K562 (cell line): ENCODE measurements around the gene ANKRD7. TPM values are rescaled to one million over a fixed set of nuclear protein-coding genes. Genes with fewer than 3 reads are reported as not detected.
A peak's percentile ranks its signal among the peaks of the same experiment; 100 is the strongest.

Experiments
- CBX3 ChIP-seq, 2 experiments: IDR thresholded peaks; 1 replicate in 1 of 2; 2 replicates in 1 of 2; pipeline ENCODE4 v1.6.1; 2012; ENCODE audit warnings: inconsistent platforms in 2 of 2, low read length in 2 of 2, borderline replicate concordance in 1 of 2, control low read depth in 1 of 2
- DMBX1 ChIP-seq: fragments of 250-450 bp; sonication (Bioruptor Pico); IDR thresholded peaks from 2 replicates; pipeline ENCODE4 v1.8.0; 2022; ENCODE audit warnings: inconsistent platforms, mild to moderate bottlenecking, moderate library complexity, borderline replicate concordance
- DPF2 ChIP-seq: fragments of 450-650 bp; IDR thresholded peaks from 2 replicates; pipeline ENCODE4 v1.6.1; 2016
- FOXA1 ChIP-seq: fragments of 450-650 bp; IDR thresholded peaks from 2 replicates; pipeline ENCODE4 v1.6.1; 2016; ENCODE audit warnings: mild to moderate bottlenecking, borderline replicate concordance
- GTF2E2 ChIP-seq: fragments of 200-800 bp; sonication (Bioruptor generic); IDR thresholded peaks from 2 replicates; pipeline ENCODE4 v1.6.1; 2016; ENCODE audit warnings: missing genetic modification characterization, missing compliant biosample characterization
- MTA2 ChIP-seq: fragments of 450-650 bp; IDR thresholded peaks from 2 replicates; pipeline ENCODE4 v1.6.1; 2016; ENCODE audit warnings: low read depth
- MXI1 ChIP-seq: IDR thresholded peaks from 2 replicates; pipeline ENCODE4 v1.6.1; 2011; ENCODE audit warnings: low read depth, mild to moderate bottlenecking, improper control_type of control experiment, low read length
- MYBL2 ChIP-seq, 2 experiments: fragments of 450-650 bp in 1 of 2; sonication (generic) in 1 of 2; formaldehyde crosslinking in 1 of 2; IDR thresholded peaks; 2 replicates each; pipeline versions ENCODE4 v1.6.1 to v1.8.1; 2017 to 2022; ENCODE audit warnings: borderline replicate concordance in 1 of 2, inconsistent platforms in 1 of 2, low read depth in 1 of 2, mild to moderate bottlenecking in 1 of 2, missing genetic modification reagents in 1 of 2, moderate library complexity in 1 of 2
- NCOA1 ChIP-seq: fragments of 450-650 bp; IDR thresholded peaks from 2 replicates; pipeline ENCODE4 v1.6.1; 2016; ENCODE audit warnings: low read depth
- NCOA4 ChIP-seq: fragments of 450-650 bp; IDR thresholded peaks from 2 replicates; pipeline ENCODE4 v1.6.1; 2018; ENCODE audit warnings: mild to moderate bottlenecking; ENCODE audit not compliant: partially characterized antibody
- RUNX1 ChIP-seq: sonication (generic); IDR thresholded peaks from 2 replicates; pipeline ENCODE4 v1.6.1; 2016; ENCODE audit warnings: antibody characterized with exemption, low read depth
- SP1 ChIP-seq: sonication (generic); formaldehyde crosslinking; IDR thresholded peaks from 2 replicates; pipeline ENCODE4 v1.8.1; 2022; ENCODE audit warnings: mild to moderate bottlenecking, missing genetic modification reagents
- TAF7 ChIP-seq: fragments of 450-650 bp; IDR thresholded peaks from 2 replicates; pipeline ENCODE4 v1.6.1; 2016; ENCODE audit warnings: missing genetic modification characterization, missing compliant biosample characterization
- ZBTB5 ChIP-seq: fragments of 450-650 bp; IDR thresholded peaks from 2 replicates; pipeline ENCODE4 v1.6.1; 2017; ENCODE audit warnings: antibody characterized with exemption
- ZFP1 ChIP-seq: fragments of 450-650 bp; formaldehyde crosslinking; IDR thresholded peaks from 2 replicates; pipeline ENCODE4 v1.4.0; 2020; ENCODE audit warnings: mild to moderate bottlenecking, mixed read lengths
- ZNF165 ChIP-seq: fragments of 250-450 bp; sonication (Bioruptor Pico); IDR thresholded peaks from 2 replicates; pipeline ENCODE4 v1.4.0; 2020; ENCODE audit warnings: borderline replicate concordance
- ZNF431 ChIP-seq: sonication (generic); formaldehyde crosslinking; IDR thresholded peaks from 2 replicates; pipeline ENCODE4 v1.8.0; 2022; ENCODE audit warnings: mild to moderate bottlenecking, missing genetic modification reagents
- ZNF449 ChIP-seq: fragments of 250-450 bp; sonication (Bioruptor Pico); IDR thresholded peaks from 2 replicates; pipeline ENCODE4 v1.8.0; 2022; ENCODE audit warnings: moderate library complexity, mild to moderate bottlenecking, inconsistent platforms
- ZNF589 ChIP-seq: fragments of 200-800 bp; sonication (Bioruptor generic); IDR thresholded peaks from 2 replicates; pipeline ENCODE4 v1.6.1; 2016; ENCODE audit warnings: low read depth, missing genetic modification characterization, missing compliant biosample characterization
- ZNF668 ChIP-seq: fragments of 250-450 bp; sonication (Bioruptor Pico); IDR thresholded peaks from 2 replicates; pipeline ENCODE4 v1.8.0; 2022; ENCODE audit warnings: mild to moderate bottlenecking, inconsistent platforms
- ZNF79 ChIP-seq: fragments of 250-450 bp; sonication (Bioruptor Pico); IDR thresholded peaks from 2 replicates; pipeline ENCODE4 v1.4.0; 2020; ENCODE audit warnings: low read depth, mild to moderate bottlenecking, moderate library complexity
- ZSCAN29 ChIP-seq: fragments of 450-650 bp; IDR thresholded peaks from 2 replicates; pipeline ENCODE4 v1.6.1; 2017
- polyA plus RNA-seq, 8 experiments: library from polyadenylated mRNA; depleted of rRNA in 4 of 8; stranded (reverse) in 5 of 8; unstranded in 3 of 8; fragments of >200 nt; fragmentation: Nextera tagmentation in 2 of 8; fragmentation: Illumina TruSeq in 1 of 8; extraction: Ambion mirVana in 2 of 8; extraction: Trizol in 1 of 8; gene quantifications; 2 replicates each; pipeline versions ENCODE4 v1.2.1 to v1.2.3, GENCODE V29; 2011 to 2014; ENCODE audit warnings: inconsistent platforms in 1 of 8, missing spikeins in 1 of 8
- total RNA-seq, 7 experiments: library from RNA; depleted of rRNA in 6 of 7; stranded (reverse); fragments of >200 nt in 6 of 7; fragmentation: Illumina TruSeq in 2 of 7; extraction: Trizol in 2 of 7; gene quantifications; 2 replicates each; pipeline versions ENCODE4 v1.2.1 to v1.2.3, GENCODE V29; 2011 to 2021; ENCODE audit warnings: low replicate concordance in 1 of 7
- TF ChIP-seq, protein P1 (sequence below): fragments of 250-450 bp; sonication (Bioruptor Pico); IDR thresholded peaks from 2 replicates; pipeline ENCODE4 v1.4.0; 2020; ENCODE audit warnings: mild to moderate bottlenecking
- TF ChIP-seq, protein P2 (sequence below): fragments of 250-450 bp; sonication (Bioruptor Pico); IDR thresholded peaks from 2 replicates; pipeline ENCODE4 v1.8.0; 2022; ENCODE audit warnings: inconsistent platforms

ANKRD7 gene
- total and polyA plus RNA-seq, 9 of the 15 experiments (the other 6 are each of a cell fraction or from before 2014, with no cell fraction given), result 0.33 TPM; not detected in 8

DNA sequence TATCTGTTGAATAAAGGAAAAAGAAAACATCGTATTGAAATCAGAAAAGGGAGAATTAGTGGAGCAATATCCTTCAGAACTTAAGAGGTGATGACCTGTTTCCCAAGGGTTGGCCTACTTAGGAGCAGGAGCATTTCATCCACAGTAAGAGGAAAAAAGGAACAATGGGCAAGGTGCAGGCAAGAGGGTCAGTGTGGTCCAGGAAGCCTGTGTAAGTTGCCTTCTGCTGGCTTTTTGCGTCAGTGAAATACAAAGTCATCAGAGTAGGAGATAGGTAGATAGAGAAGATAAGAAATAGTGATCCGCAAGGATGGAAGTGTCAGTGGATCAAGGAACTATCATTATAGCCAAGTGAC lies 5.4 kb upstream of the ANKRD7 start (continued):
- TF ChIP-seq, protein P1, sequence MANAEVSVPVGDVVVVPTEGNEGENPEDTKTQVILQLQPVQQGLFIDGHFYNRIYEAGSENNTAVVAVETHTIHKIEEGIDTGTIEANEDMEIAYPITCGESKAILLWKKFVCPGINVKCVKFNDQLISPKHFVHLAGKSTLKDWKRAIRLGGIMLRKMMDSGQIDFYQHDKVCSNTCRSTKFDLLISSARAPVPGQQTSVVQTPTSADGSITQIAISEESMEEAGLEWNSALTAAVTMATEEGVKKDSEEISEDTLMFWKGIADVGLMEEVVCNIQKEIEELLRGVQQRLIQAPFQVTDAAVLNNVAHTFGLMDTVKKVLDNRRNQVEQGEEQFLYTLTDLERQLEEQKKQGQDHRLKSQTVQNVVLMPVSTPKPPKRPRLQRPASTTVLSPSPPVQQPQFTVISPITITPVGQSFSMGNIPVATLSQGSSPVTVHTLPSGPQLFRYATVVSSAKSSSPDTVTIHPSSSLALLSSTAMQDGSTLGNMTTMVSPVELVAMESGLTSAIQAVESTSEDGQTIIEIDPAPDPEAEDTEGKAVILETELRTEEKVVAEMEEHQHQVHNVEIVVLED (CRISPR knock-in tag), result no peak
- TF ChIP-seq DMBX1, result peak; percentile 31; the same call in 1 of the 2 replicates
- no peak for TF ChIP-seq MTA2
- no peak for TF ChIP-seq ZNF668
- TF ChIP-seq, protein P2, sequence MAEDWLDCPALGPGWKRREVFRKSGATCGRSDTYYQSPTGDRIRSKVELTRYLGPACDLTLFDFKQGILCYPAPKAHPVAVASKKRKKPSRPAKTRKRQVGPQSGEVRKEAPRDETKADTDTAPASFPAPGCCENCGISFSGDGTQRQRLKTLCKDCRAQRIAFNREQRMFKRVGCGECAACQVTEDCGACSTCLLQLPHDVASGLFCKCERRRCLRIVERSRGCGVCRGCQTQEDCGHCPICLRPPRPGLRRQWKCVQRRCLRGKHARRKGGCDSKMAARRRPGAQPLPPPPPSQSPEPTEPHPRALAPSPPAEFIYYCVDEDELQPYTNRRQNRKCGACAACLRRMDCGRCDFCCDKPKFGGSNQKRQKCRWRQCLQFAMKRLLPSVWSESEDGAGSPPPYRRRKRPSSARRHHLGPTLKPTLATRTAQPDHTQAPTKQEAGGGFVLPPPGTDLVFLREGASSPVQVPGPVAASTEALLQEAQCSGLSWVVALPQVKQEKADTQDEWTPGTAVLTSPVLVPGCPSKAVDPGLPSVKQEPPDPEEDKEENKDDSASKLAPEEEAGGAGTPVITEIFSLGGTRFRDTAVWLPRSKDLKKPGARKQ (CRISPR knock-in tag), result no peak
- no peak for TF ChIP-seq SP1 (CRISPR knock-in tag)
- TF ChIP-seq ZFP1 (CRISPR knock-in tag), result 0 out of 2 replicates have a peak, but pooled peaks have one; percentile 22
- no peak for TF ChIP-seq MXI1
- no peak for TF ChIP-seq CBX3 (IDR thresholded peaks at IDR 0.05; ENCODE audit: borderline replicate concordance in 1 of 2, low read length in 2 of 2)
- TF ChIP-seq ZNF449 (CRISPR knock-in tag), result 0 out of 2 replicates have a peak, but pooled peaks have one; percentile 56
- no peak for TF ChIP-seq ZNF431 (CRISPR knock-in tag)
- TF ChIP-seq GTF2E2 (tag), result no peak; the same call in 1 of the 2 replicates
- TF ChIP-seq NCOA4, result no peak
- TF ChIP-seq ZNF79 (CRISPR knock-in tag), result no peak
- 0 out of 2 replicates have a peak, but pooled peaks have one; percentile 41 for TF ChIP-seq ZNF589 (CRISPR knock-in tag)
- TF ChIP-seq ZNF165 (CRISPR knock-in tag), result peak; percentile 94
- no peak for TF ChIP-seq DPF2
- TF ChIP-seq RUNX1, result no peak
- TF ChIP-seq ZBTB5, result no peak
- TF ChIP-seq MYBL2 (IDR thresholded peaks at IDR 0.05; ENCODE audit: low read depth), result no peak
- TF ChIP-seq MYBL2 (CRISPR knock-in tag; IDR thresholded peaks at IDR 0.05; ENCODE audit: borderline replicate concordance), result no peak
- TF ChIP-seq NCOA1, result no peak
- no peak for TF ChIP-seq ZSCAN29
- no peak for TF ChIP-seq TAF7 (tag)
- no peak for TF ChIP-seq FOXA1
